ENCODE measurements around the gene CACNA1C. TPM values are rescaled to one million over a fixed set of nuclear protein-coding genes. Genes with fewer than 3 reads are reported as not detected.

CACNA1C gene
- total RNA-seq, 2 donors from 2014 or later = 0.84 to 10.2 TPM

- H3K27ac ChIP-seq = no peak overlapping the region
- intact Hi-C loops (cut with DNase I) = no loop called here
- H3K9me3 ChIP-seq = no peaks in the 10 kb centered on the region
- no peaks in the 10 kb centered on the region for H3K4me1 ChIP-seq
- H3K4me3 ChIP-seq = no peak overlapping the region
- no peak overlapping the region for H3K9ac ChIP-seq (ENCODE audit: low read depth in 2 of 2, low read length in 2 of 2)
- TF ChIP-seq CTCF (IDR thresholded peaks at IDR 0.05) = no peak
- H3K27me3 ChIP-seq = no peaks in the 10 kb centered on the region
- no peak for DNase-seq
- H3K36me3 ChIP-seq = no peaks in the 10 kb centered on the region
Measured at GRCh38 chr12:2669560-2669959, 616.8 kb downstream of the CACNA1C start.

GRCh38 chr12:2672863-2673262 lies 620.1 kb downstream of the CACNA1C start:
- Histone ChIP-seq H3K27ac (no peak overlapping the region), H3K27me3 (no peaks in the 10 kb centered on the region), H3K9me3 (no peaks in the 10 kb centered on the region), H3K36me3 (no peaks in the 10 kb centered on the region), H3K9ac (ENCODE audit: low read depth in 2 of 2, low read length in 2 of 2) (no peak overlapping the region), H3K4me3 (no peak overlapping the region), H3K4me1 (no peaks in the 10 kb centered on the region)
- intact Hi-C loops (cut with DNase I) = no loop called here
- no peak for DNase-seq
- TF ChIP-seq CTCF (IDR thresholded peaks at IDR 0.05) = no peak

GRCh38 chr12:2673966-2674810 lies 621.4 kb downstream of the CACNA1C start:
- no peak overlapping the region for H3K4me3 ChIP-seq
- H3K27ac ChIP-seq = no peak overlapping the region
- H3K9me3 ChIP-seq = no peaks in the 10 kb centered on the region
- no peak for TF ChIP-seq CTCF (IDR thresholded peaks at IDR 0.05)
- H3K9ac ChIP-seq (ENCODE audit: low read depth in 2 of 2, low read length in 2 of 2) = no peak overlapping the region
- no peaks in the 10 kb centered on the region for H3K4me1 ChIP-seq
- no peaks in the 10 kb centered on the region for H3K36me3 ChIP-seq
- no peak for DNase-seq
- no peaks in the 10 kb centered on the region for H3K27me3 ChIP-seq
- intact Hi-C loops (cut with DNase I) = no loop called here

GRCh38 chr12:2675776-2676175 lies 623.0 kb downstream of the CACNA1C start:
- H3K27me3 ChIP-seq = no peaks in the 10 kb centered on the region
- no peaks in the 10 kb centered on the region for H3K9me3 ChIP-seq
- intact Hi-C loops (cut with DNase I) = no loop called here
- H3K9ac ChIP-seq (ENCODE audit: low read depth in 2 of 2, low read length in 2 of 2) = no peak overlapping the region
- no peak for DNase-seq
- no peaks in the 10 kb centered on the region for H3K36me3 ChIP-seq
- no peak overlapping the region for H3K27ac ChIP-seq
- no peak overlapping the region for H3K4me3 ChIP-seq
- TF ChIP-seq CTCF (IDR thresholded peaks at IDR 0.05) = no peak
- no peaks in the 10 kb centered on the region for H3K4me1 ChIP-seq

GRCh38 chr12:2677142-2677880 lies 624.5 kb downstream of the CACNA1C start:
- H3K9ac ChIP-seq (ENCODE audit: low read depth in 2 of 2, low read length in 2 of 2) = no peak overlapping the region
- intact Hi-C loops (cut with DNase I) = no loop called here
- H3K27me3 ChIP-seq = no peaks in the 10 kb centered on the region
- no peak overlapping the region for H3K4me3 ChIP-seq
- no peak for DNase-seq
- no peaks in the 10 kb centered on the region for H3K4me1 ChIP-seq
- no peak overlapping the region for H3K27ac ChIP-seq
- H3K9me3 ChIP-seq = no peaks in the 10 kb centered on the region
- no peak for TF ChIP-seq CTCF (IDR thresholded peaks at IDR 0.05)
- H3K36me3 ChIP-seq = no peaks in the 10 kb centered on the region
